ENCODE measurements around the gene DLGAP1. TPM values are rescaled to one million over a fixed set of nuclear protein-coding genes. Genes with fewer than 3 reads are reported as not detected.

The DLGAP1 gene
- polyA plus RNA-seq, 1 donor from 2014 or later, result 4.5 TPM

DNA sequence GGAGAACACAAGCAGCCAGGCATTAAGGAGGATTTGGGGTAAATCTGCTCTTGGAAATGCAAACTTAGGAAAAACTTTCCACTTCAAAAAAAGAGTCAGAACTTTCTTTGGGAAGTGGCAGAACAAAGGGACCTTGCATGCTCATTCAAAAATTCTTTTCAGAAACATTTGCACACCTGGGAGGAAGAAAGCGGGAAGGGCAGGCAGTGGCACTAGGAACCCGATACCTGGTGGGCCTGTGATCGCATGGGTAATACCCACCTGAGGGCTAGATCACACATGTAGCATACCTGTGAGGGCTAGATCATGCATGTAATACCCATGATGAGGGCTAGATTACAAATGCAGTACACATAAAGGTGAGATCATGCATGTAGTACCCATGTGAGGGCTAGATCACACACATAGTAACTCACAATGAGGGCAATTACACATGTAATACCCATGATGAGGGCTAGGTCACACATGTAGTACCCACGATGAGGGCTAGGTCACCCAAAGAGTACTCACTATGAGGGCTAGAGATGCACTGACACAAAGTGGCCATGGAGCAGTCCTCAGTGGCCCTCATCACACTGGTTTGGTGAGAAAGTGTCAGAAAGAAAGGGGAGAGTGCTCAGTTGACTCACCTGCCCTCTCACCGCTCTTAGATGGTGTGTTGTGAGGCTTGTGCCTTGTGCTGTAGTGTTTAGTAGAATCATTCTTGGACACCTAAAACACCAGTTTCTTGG, 212.5 kb downstream of the DLGAP1 start:
- no peaks in the 10 kb centered on the region for H3K9me2 ChIP-seq (ENCODE audit: insufficient read depth, low read length)
- no peaks in the 10 kb centered on the region for H3K9me3 ChIP-seq (ENCODE audit: low read length)
- H2AFZ ChIP-seq (ENCODE audit: low read depth, low read length), result no peak overlapping the region
- H3F3A ChIP-seq (ENCODE audit: insufficient read depth, low read length, poor library complexity, severe bottlenecking), result no peaks in the 10 kb centered on the region
- TF ChIP-seq SMC3 (conservative IDR thresholded peaks at IDR 0.05; ENCODE audit: poor library complexity), result no peak
- TF ChIP-seq TAF1 (IDR thresholded peaks at IDR 0.05; ENCODE audit: low read depth), result no peak
- no peak for TF ChIP-seq REST (IDR thresholded peaks at IDR 0.05; ENCODE audit: borderline replicate concordance)
- no peak for TF ChIP-seq EZH2 (IDR thresholded peaks at IDR 0.05; ENCODE audit: borderline replicate concordance, insufficient read depth, low read length, poor library complexity, severe bottlenecking)
- TF ChIP-seq, protein P1, sequence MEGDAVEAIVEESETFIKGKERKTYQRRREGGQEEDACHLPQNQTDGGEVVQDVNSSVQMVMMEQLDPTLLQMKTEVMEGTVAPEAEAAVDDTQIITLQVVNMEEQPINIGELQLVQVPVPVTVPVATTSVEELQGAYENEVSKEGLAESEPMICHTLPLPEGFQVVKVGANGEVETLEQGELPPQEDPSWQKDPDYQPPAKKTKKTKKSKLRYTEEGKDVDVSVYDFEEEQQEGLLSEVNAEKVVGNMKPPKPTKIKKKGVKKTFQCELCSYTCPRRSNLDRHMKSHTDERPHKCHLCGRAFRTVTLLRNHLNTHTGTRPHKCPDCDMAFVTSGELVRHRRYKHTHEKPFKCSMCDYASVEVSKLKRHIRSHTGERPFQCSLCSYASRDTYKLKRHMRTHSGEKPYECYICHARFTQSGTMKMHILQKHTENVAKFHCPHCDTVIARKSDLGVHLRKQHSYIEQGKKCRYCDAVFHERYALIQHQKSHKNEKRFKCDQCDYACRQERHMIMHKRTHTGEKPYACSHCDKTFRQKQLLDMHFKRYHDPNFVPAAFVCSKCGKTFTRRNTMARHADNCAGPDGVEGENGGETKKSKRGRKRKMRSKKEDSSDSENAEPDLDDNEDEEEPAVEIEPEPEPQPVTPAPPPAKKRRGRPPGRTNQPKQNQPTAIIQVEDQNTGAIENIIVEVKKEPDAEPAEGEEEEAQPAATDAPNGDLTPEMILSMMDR (IDR thresholded peaks at IDR 0.05; ENCODE audit: poor library complexity, severe bottlenecking), result no peak
- TF ChIP-seq RAD21 (conservative IDR thresholded peaks at IDR 0.05), result no peak
- TF ChIP-seq MXI1 (conservative IDR thresholded peaks at IDR 0.05; ENCODE audit: poor library complexity, severe bottlenecking), result no peak
- no peak for TF ChIP-seq EP300 (conservative IDR thresholded peaks at IDR 0.05; ENCODE audit: poor library complexity, severe bottlenecking)
- TF ChIP-seq POLR2AphosphoS5 (IDR thresholded peaks at IDR 0.05), result no peak
- H3K9ac ChIP-seq (ENCODE audit: low read length), result no peak overlapping the region
- H3K4me3 ChIP-seq (ENCODE audit: low read length), result no peak overlapping the region
- no peaks in the 10 kb centered on the region for H3K27me3 ChIP-seq (ENCODE audit: insufficient read depth, low read depth, low read length)
- H3K27ac ChIP-seq (ENCODE audit: low read length), result no peak overlapping the region
- no peak overlapping the region for H3K4me2 ChIP-seq (ENCODE audit: low read length)
- H3K79me2 ChIP-seq (replicated peaks; ENCODE audit: insufficient read depth, low read length), result no peaks in the 10 kb centered on the region
- no peaks in the 10 kb centered on the region for H3K36me3 ChIP-seq (ENCODE audit: insufficient read depth, low read length)
- no peaks in the 10 kb centered on the region for H4K20me1 ChIP-seq (ENCODE audit: insufficient read depth)

GRCh38 chr18:4241090-4241617, 214.0 kb downstream of the DLGAP1 start:
- no peaks in the 10 kb centered on the region for H4K20me1 ChIP-seq (ENCODE audit: insufficient read depth)
- no peaks in the 10 kb centered on the region for H3K79me2 ChIP-seq (replicated peaks; ENCODE audit: insufficient read depth, low read length)
- H3F3A ChIP-seq (ENCODE audit: insufficient read depth, low read length, poor library complexity, severe bottlenecking), result no peaks in the 10 kb centered on the region
- H3K9me3 ChIP-seq (ENCODE audit: low read length), result no peaks in the 10 kb centered on the region
- TF ChIP-seq MXI1 (conservative IDR thresholded peaks at IDR 0.05; ENCODE audit: poor library complexity, severe bottlenecking), result no peak
- peak; percentile 88 for TF ChIP-seq EP300 (conservative IDR thresholded peaks at IDR 0.05; ENCODE audit: poor library complexity, severe bottlenecking)
- TF ChIP-seq SMC3 (conservative IDR thresholded peaks at IDR 0.05; ENCODE audit: poor library complexity), result peak; percentile 24
- peak; percentile 52 for TF ChIP-seq POLR2AphosphoS5 (IDR thresholded peaks at IDR 0.05)
- H2AFZ ChIP-seq (ENCODE audit: low read depth, low read length), result no peak overlapping the region
- no peaks in the 10 kb centered on the region for H3K36me3 ChIP-seq (ENCODE audit: insufficient read depth, low read length)
- H3K27me3 ChIP-seq (ENCODE audit: insufficient read depth, low read depth, low read length), result no peaks in the 10 kb centered on the region
- H3K9ac ChIP-seq (ENCODE audit: low read length), result no peak overlapping the region
- H3K4me3 ChIP-seq (ENCODE audit: low read length), result peak overlapping the region; percentile 32
- peak overlapping the region; percentile 36 for H3K27ac ChIP-seq (ENCODE audit: low read length)
- H3K9me2 ChIP-seq (ENCODE audit: insufficient read depth, low read length), result no peaks in the 10 kb centered on the region
- peak overlapping the region; percentile 37 for H3K4me2 ChIP-seq (ENCODE audit: low read length)

Measured in neural cell (in vitro differentiated cells).